NCI-H69 (cell line): ENCODE measurements around the gene SPRING1.

Source experiments
- DNase-seq: peaks from one replicate; lab custom pipeline; 2025; lab: John Stamatoyannopoulos, UW

The SPRING1 gene

DNA sequence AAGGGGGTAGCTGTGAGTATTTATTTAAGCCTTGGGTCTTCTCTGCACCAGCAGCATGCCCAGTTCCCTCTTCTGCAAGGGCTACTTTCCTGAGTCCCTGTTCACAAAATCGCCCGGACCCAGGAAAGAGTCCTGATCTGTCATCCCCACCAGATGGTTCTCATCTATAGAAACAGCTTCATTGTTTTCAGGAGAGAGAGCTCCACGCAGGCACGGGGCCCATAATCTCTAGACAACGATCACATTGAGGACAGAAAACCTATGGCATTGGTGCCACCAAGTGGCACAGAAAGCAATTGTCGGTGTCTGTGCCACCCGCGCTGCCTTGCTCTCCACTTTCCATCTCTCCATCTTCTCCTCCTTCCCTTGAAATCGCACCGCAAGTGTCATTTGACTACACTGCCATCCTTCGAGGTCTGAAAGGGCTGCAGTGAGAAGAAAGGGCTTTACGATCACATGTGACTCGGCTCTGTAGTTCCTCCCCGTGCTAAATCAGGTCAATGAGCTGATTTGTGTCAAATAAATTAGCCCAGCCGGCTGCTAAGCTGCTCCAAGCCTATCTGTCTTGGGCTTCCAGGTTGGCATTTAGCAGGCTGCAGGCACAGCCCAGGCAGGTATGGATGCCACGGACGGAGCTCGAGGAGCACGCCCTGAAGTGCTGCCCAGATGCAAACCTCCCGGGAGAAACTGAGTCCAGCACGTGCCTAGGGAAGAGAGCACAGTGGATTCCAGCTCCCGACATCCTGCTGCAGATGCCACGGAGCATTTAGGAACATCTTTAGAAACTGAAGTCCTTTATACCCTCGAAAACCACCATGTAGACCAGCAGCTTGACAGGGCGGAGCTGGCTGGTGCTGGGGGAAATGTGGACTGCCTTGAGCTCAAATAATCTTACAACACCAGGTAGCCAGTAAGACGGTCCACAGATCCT is 28.8 kb downstream of the SPRING1 start:
- DNase-seq = peak; percentile 88

GRCh38 chr12:116707751-116708150 is 30.1 kb downstream of the SPRING1 start:
- DNase-seq = no peak

GRCh38 chr12:116703214-116703795 is 34.6 kb downstream of the SPRING1 start:
- DNase-seq = peak; percentile 74

DNA sequence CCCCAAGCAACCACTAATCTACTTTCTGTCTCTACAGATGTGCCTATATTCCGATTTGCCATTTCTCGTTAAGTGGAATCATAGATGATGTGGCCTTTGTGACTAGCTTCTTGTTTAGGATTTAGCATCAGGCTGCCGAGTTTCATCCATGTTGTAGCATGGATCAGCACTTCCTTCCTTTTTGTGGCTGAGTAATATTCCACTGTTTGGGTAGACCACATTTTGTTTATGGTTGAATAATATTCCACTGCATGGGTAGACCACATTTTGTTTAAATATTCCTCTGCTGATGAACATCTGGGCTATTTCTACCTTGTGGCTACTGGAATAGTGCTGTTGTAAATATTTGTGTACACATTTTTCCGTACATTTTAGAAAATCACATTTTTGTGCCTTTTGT is 36.4 kb downstream of the SPRING1 start:
- DNase-seq = no peak

DNA sequence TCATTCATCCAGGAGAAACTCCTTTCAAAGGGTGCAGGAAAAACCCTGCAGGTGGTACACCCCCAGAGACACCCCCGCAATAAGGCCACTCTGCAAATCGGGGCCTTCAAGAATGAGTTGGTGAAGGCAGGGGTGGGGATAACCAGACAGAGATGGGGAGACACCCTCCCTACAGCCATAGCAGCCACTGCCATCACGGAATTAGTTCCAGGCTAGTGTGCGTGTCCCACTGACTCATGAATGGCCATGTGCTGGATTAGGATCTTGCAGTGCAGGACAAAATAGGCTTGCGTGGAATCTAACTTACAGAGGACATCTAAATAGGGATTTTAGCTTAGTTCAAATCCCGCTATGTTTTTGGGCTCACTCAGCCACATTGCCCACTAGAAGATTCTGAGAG is 37.8 kb downstream of the SPRING1 start:
- no peak for DNase-seq

DNA sequence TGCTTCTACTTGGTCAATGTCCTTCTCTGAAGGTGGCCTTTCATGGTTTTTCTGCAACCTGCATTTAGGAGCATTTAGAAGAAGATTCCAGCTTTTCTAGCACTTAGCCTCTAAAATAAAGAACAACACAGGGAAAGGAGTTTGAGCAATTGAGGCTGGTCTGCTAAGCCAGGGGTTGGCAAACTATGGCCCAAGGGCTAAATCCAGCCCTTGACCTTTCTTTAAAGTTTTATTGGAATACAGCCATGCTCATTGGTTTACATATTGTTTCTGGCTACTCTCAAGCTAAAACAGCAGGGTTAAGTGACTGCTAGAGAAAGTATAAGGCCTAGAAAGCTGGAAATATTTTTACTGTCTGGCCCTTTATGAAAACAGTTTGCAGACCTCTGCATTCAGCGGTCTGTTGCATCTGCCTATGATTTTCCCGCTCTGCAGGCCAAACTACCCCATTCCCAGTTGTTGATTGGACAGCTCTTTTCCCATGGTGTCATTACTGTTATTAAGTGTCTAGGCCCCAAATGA is 39.3 kb downstream of the SPRING1 start:
- no peak for DNase-seq

DNA sequence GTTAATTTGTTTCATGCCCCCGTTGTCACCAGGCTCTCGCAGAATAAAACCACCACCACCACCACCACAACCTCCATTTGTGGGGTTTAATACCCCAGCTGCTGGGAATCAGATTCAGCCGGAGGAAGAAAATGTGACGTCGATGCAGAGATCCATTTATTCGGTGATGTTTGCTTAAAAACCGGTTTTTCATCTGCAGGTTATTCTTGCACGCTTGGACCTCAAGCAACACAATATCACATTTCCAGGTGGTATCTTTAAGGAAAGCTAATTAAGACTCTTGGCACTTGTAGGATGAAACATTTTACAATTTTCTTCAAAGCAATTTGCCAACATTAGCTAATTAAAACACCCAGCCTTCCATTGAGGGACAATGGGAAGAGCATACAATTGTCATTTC is 39.8 kb downstream of the SPRING1 start:
- DNase-seq = no peak

DNA sequence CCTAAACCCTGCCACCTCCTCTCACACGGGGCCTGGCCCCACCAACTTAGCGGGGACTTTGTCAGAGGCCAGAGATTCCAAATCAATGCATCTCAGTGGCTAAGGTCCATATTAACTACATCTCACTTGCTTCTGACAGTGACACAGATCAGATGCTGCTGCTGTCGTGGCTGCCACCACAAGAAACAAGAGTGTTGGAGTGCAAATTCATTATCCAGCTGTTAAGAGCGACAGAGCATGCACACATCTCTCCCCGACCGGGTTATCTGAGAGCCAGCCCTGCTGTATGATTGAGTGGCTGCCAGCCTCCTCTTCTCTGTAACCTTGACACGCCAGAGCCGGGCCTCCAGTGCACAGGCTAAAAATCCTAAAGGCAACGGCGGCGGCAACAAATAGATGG is 40.2 kb downstream of the SPRING1 start:
- DNase-seq = no peak

GRCh38 chr12:116697305-116697704 is 40.6 kb downstream of the SPRING1 start:
- DNase-seq = peak; percentile 68

- DNase-seq = no peak
Observed at GRCh38 chr12:116695464-116695725, 42.5 kb downstream of the SPRING1 start.

DNA sequence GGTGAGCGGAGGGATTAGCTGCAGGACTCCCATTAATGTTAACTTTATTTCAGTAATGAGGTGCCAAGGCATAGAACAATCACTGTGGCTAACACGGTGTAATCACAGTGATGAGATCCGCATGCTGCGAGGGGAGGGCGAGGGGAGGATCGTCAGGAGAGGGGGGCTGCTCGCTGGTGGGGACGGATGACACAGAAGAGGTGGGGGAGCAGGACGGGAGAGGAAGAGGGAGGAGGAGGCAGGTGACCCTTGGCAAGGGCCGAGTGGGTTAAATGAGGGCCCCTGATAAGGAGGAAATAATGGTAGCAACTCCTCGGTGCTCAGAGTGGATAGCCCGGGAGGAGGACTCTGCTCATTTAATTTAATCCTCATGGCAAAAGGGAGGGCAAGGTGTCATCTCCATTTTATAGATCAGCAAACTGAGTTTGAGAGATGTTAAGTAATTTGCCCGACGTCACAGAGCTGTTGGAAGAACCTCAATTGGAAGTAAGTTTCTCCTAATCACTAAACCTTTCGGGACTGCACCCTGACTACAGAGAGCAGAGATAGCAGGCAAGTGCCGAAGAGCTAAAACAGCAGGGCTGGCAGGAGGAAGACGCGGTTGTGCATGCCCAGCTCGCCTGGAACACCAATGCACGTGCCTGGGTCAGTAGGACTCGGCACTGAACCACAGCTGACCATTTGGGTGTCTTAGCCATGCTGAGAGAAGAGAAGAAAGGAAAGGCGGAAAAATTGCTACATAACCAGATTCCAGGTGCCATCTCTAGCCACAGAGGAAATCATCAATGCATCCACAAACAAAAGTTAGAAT is 43.0 kb downstream of the SPRING1 start:
- no peak for DNase-seq

DNA sequence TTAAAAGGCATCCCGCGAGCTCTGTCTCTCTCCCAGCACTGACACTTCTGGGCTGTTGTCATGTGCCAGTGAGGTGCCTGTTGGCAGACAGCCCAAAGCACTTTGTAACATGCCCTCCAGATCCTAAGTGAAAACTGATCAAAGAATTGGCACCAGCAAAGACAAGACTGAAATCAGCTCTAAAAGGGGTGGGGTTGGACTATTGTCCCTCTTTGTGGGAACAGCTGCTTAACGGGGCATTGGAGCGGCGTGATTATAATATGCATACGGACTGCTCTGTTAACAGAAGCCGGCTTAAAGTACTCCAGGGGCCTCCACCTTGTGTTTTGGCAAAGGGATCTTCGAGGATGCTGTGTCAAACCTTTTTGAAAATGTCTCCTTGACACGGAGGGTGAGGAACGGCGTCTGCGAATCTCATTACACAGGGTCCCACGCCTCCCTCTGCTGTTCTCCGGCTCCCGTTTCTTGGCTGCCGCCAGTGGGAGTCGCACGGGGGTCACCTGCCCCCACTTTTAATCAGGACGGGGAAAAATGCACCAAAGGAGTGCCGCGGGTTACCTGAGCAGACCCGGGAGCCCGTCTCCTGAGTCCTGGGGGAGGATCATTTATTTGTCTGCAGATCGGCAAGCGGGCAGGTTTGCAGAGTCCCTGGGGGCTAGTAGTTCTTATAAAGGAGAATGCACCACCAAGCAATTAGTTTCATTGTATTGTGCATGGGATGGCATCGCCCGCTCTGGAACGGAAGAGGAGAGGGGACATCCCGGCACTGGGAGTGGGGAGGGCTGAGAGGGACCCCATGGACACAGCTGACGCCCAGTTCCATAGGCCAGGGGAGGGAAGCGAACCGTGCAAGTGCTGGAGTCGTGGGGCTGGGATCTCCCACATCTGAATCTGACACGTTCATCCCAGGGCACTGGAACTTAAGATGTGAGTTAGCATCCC is 44.3 kb downstream of the SPRING1 start:
- peak; percentile 91 for DNase-seq

- no peak for DNase-seq
Observed at GRCh38 chr12:116692605-116693004, 45.3 kb downstream of the SPRING1 start.

DNA sequence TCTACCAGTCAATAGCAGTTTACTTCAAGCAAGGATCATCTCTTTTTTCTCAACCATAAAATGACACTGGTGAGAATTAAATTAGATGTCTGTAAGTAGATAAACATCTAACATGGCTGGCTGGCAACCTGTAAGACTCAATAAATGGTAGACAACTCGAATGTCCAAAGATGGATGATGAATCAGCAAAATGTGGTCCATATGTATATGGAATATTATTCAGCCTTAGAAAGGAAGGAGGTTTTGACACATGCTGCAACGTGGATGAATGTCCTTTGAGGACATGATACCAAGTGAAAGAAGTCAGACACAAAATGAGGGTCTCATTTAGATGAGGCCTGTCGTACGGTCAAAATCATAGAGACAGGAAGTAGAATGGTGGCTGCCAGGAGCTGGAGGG is 46.2 kb downstream of the SPRING1 start:
- no peak for DNase-seq

DNA sequence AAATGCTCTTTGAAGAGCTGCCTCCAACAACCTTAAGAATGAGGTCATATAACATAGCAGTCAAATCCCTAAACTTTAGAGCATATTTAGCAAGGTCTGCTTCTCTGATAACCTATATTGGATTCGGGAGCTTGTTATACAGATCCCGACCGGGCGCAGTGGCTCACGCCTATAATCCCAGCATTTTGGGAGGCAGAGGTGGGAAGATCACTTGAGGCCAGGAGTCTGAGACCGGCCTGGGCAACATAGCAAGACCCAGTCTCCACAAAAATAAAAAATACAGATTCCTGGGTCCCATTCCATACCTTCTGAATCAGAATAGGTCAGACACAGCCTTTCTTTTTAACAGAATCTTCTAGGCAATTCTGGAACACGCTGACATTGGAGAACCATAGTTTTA is 46.7 kb downstream of the SPRING1 start:
- DNase-seq = no peak

DNA sequence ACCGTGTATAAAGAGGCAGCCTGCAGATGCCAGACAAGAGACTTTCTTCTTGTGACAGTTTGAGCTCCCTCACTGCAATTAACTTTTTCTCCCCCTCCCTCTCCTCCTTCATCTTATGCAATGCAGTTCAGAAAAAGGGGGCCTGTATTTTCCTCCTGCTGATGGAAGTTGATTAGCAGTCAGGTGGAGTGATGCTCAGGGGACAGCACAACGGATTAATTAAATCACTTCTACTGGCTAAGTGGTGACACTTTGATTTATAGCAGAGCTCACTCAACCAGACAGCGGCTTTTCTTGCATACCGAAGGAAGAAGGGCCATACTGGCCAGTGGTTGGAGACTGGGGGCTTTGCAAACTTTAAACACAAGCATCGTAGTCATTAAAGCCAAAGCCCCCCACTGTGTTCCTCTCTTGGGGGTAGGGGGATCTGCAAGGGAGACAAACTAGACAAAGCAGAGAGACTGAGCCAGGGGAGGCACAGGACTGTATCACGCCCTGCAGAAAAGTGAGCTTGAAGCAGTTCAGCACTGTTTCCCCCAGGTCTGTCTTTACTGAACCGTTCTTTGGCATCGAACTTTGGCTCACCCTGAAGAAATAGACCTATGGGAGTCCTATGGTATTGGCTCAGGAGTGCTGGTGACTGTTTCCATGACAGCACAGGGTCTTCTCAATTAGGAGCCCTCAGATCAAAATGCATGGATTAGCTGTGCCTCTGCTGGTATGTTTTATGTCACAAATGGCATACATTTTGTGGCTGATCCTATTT is 47.7 kb downstream of the SPRING1 start:
- peak; percentile 57 for DNase-seq

GRCh38 chr12:116689521-116689920 is 48.3 kb downstream of the SPRING1 start:
- no peak for DNase-seq
